HG03066 (cell line): ENCODE measurements around the gene DNAH8.

Source experiments
- ATAC-seq: cut with Tn5 transposase; IDR thresholded peaks from one replicate; pipeline ENCODE4 v1.9.1; 2021; ENCODE audit warnings: low read depth; ENCODE audit not compliant: unreplicated experiment

DNAH8 gene

DNA sequence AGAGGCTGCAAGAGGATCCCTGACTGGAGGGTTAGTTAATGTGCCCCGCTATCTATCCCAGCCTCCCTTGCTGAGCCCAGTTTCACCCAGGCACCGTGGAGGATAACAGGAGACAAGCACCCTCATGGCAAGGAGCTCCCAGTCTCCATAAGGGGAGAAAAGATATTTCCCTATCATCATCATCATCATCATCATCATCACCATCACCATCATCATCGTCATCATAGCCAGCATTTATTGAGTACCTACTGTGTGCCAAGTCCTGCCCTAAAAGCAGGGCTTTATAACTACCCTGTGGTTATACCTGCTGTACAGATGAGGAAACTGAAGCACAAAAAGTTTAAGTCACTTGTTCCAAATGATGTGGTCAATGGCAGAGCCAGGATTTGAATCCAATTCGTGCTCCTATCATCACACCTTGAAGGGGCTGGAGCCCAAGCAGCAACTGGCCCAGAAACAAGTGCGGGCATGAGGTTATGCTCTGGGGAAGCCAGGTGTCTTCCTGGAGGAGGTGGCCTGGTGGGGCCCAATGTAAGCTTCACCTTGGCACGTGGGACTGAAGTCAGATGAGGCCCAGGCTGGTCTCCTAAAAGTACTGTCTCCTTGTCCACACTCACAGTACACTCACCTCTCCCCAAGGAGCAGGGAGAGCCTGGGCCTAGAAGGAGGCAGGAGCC lies 343.5 kb downstream of the DNAH8 start:
- ATAC-seq, result no peak

DNA sequence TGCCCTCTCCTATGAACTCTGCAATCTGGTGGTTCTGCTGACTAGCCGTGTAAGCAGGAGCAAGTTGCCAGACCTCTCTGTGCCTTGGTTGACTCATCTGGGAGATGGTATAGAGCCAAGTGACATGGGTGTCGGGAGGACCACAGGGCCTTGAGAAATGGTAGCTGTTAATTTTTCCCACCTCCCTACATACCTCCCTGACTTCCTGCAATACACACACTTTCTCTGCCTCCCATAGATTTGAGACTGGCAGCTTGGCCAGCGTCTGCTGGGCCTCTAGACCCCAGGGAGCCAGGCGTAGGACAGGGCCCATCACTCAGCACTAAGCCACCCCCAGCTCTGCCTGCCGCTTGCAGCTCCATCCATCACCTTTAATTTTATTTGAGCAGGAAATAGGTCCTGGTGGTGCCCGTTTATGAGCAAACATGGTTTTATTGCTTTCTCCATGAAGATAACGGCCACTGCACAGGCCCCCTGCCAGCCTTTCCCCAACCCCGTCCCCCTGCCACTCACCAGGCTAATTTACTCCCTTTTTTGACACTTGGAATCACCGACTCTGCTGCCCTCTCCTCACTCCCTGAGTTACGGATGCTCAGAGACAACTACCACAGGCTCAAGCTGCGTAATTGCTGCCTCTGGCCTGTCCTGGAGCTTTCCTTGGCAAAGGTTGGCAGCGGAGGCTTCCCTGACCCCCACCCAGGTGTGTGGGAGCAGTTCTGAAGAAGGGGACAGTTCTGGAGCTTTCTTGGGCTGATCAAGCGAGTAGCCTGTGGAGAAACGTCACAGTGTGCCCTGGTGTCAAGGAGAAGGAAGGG lies 344.6 kb downstream of the DNAH8 start:
- no peak for ATAC-seq

- ATAC-seq, result no peak
Observed at GRCh38 chr6:39060467-39061160, 345.5 kb downstream of the DNAH8 start.

DNA sequence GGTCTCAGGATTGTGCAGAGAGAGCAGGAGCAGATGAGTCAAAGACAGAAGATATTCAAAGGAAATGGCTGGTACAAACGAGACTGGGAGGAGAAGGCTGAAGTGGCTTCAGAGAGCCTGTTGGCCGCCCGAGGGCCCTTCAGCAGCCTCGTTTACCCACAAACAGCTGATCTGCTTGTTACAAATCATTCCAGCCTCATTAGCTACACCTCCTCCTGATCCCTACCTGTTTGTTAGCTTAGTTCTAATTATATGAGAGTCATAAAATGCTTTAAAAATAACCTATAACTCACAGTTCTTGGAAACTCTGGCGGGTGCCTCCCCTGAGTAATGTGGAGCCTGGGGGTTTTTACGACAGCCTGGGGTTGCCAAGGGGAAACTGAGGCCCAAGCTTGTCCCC lies 346.1 kb downstream of the DNAH8 start:
- no peak for ATAC-seq

- no peak for ATAC-seq
Observed at GRCh38 chr6:39061588-39061987, 346.5 kb downstream of the DNAH8 start.

- no peak for ATAC-seq
Observed at GRCh38 chr6:39062014-39062740, 347.1 kb downstream of the DNAH8 start.

DNA sequence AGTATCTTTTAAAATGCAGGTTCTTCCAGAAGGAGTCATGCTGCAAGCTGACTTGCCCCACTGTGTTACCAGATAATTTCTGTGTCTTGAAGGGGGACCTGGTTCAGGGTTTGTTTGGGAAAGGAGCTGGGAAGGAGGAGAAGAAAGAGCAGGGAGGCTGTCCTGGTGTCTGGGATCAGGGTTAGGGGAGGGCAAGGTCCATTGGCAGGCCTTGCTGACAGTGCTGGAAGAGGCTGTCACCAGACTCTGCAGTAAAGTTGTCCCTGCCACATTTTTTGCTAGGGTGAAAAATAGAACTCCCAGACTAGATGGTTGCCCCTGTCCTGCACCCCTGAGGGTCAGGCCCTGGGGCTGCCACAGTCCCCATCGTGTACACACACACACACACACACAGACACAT lies 348.4 kb downstream of the DNAH8 start:
- ATAC-seq, result no peak

- no peak for ATAC-seq
Observed at GRCh38 chr6:39065561-39065960, 350.4 kb downstream of the DNAH8 start.

DNA sequence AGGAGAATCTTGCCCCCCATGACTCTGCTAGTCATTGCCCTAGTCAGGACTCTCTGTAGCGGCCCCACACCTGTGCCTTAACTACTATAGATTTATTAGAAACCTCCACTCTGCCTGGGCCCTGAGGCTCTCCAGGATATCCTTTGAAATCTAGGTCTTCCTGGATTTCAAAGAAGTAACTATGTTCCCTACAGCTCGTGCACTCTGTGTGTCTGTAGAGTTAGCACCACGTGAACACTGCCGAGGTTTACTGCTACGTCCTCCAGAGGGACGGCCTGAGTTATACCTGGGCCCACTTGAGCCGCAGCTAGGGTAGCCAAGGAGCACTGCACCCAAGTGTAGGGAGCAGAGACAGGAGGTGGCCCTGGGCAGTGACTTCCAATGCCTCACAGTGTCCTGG lies 353.3 kb downstream of the DNAH8 start:
- ATAC-seq, result no peak

GRCh38 chr6:39072830-39073229 lies 357.7 kb downstream of the DNAH8 start:
- ATAC-seq, result no peak

- no peak for ATAC-seq
Observed at GRCh38 chr6:39073471-39074355, 358.6 kb downstream of the DNAH8 start.

- ATAC-seq, result no peak
Observed at GRCh38 chr6:39074486-39074885, 359.4 kb downstream of the DNAH8 start.

- ATAC-seq, result no peak
Observed at GRCh38 chr6:39075010-39075686, 360.0 kb downstream of the DNAH8 start.

DNA sequence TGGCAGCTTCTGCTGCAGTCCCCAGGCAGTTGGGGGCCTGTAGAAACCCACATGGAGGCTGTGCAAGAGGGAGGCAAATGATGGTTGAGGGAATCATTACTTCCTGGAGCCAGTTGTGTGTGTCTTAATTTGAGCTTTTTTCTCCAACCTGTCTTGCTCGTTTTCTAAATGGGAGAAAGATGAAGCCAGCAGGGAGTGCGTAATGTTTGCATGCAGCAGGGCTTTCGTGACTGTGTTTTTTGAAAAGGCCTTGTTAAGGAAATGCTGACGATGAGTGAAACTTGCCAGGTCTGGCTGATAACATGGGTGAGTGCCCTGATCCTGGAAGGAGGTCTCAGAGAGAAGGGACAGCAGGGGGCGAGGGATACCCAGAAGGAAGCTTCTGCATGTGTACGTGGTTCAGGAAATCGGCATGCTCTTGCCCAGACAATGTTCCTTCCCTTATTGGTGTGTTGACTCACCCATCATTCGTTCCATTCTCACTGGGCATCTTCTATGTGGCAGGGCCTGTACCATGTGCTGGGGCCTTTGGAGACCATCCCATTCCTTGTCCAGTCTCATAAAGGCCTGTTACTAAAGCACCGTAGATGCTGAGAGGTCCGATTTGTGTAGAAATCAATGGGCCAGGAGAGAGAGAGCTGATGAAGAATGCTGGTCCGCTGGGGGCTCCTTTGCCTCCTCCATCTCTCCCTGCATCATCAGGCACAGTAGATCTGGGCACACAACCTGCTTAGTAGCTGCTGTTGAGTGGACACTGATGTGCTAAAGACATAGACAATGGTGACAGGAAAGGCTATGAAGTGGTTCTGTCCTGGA lies 360.9 kb downstream of the DNAH8 start:
- ATAC-seq, result no peak

- no peak for ATAC-seq
Observed at GRCh38 chr6:39076623-39077535, 361.8 kb downstream of the DNAH8 start.

DNA sequence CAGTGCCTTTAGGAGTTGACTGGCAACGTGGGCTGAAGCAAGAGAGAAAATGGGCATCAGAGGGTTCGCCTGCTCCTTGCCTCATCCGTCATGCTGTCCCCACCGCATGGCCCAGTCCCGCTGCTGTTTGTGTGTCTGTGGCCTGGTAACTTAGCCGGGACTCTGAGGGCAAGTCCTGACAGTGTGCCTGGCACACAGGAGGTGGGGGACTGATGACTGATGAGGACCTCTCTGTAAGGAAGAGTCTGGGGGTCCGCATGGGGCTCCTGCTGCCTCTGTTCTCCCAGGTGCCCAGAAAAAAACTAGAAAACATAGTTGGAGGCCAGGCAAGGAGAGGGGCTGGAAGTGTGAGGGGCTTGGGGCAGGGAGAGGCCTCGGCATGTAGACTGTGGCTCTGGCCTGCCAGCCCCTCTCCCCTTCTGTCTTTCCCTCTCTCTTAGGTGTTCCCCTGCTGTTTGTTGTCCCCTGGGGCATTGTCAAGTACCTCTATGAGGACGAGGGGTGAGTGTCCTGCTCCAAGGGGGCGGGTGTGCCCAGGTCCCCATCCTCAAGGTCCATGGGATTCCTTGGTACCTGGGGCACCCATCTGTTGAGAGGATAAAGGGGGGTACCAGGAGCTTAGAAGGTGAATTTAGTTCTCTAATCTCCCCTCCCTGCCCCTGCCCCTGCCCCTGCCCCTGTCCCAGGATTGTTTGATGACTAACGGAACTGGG lies 362.9 kb downstream of the DNAH8 start:
- no peak for ATAC-seq

GRCh38 chr6:39078695-39079094 lies 363.6 kb downstream of the DNAH8 start:
- no peak for ATAC-seq
